HL-60 (cell line): ENCODE measurements around the gene INAVA.

Experiments
- DNase-seq, 2 experiments: peaks; one replicate each; pipeline ENCODE4 v3.0.0-alpha.2; 2010 to 2020; ENCODE audit warnings: low read depth in 1 of 2, low spot score in 1 of 2
- H3K27ac ChIP-seq: fragments of 250-450 bp; sonication (Bioruptor Pico); replicated peaks from 2 replicates; pipeline ENCODE4 v1.5.1; 2020; ENCODE audit warnings: mild to moderate bottlenecking, moderate library complexity
- H3K27me3 ChIP-seq: fragments of 250-450 bp; sonication (Bioruptor Pico); 2 replicates; pipeline ENCODE4 v1.5.1; 2021; ENCODE audit warnings: mild to moderate bottlenecking, moderate library complexity; ENCODE audit not compliant: insufficient read depth, poor library complexity, severe bottlenecking
- H3K4me3 ChIP-seq: replicated peaks from 2 replicates; pipeline ENCODE4 v1.5.1; 2011; ENCODE audit warnings: mild to moderate bottlenecking, control low read depth, low read length; ENCODE audit not compliant: insufficient read depth
- CTCF ChIP-seq: IDR thresholded peaks from one replicate; pipeline ENCODE4 v1.5.1; 2011; ENCODE audit warnings: low read length, control low read depth, inconsistent platforms; ENCODE audit not compliant: insufficient read depth
- GABPA ChIP-seq: IDR thresholded peaks from 2 replicates; pipeline ENCODE4 v1.6.1; 2012; ENCODE audit warnings: low read depth
- POLR2AphosphoS5 ChIP-seq: IDR thresholded peaks from 2 replicates; pipeline ENCODE4 v1.6.1; 2012; ENCODE audit warnings: low read depth
- SPI1 ChIP-seq: IDR thresholded peaks from 2 replicates; pipeline ENCODE4 v1.6.1; 2012; ENCODE audit warnings: low read depth, mild to moderate bottlenecking, borderline replicate concordance
- TF ChIP-seq, protein P1 (sequence below): IDR thresholded peaks from 2 replicates; pipeline ENCODE4 v1.6.1; 2012; ENCODE audit warnings: low read depth; ENCODE audit not compliant: insufficient replicate concordance

INAVA gene

GRCh38 chr1:200892546-200892945 lies 2.2 kb upstream of the INAVA start:
- DNase-seq = no peak
- H3K4me3 ChIP-seq = peak overlapping the region; percentile 70
- no peak overlapping the region for H3K27ac ChIP-seq
- no peak for TF ChIP-seq POLR2AphosphoS5
- TF ChIP-seq GABPA = no peak
- TF ChIP-seq SPI1 = no peak
- no peak for TF ChIP-seq CTCF
- TF ChIP-seq, protein P1, sequence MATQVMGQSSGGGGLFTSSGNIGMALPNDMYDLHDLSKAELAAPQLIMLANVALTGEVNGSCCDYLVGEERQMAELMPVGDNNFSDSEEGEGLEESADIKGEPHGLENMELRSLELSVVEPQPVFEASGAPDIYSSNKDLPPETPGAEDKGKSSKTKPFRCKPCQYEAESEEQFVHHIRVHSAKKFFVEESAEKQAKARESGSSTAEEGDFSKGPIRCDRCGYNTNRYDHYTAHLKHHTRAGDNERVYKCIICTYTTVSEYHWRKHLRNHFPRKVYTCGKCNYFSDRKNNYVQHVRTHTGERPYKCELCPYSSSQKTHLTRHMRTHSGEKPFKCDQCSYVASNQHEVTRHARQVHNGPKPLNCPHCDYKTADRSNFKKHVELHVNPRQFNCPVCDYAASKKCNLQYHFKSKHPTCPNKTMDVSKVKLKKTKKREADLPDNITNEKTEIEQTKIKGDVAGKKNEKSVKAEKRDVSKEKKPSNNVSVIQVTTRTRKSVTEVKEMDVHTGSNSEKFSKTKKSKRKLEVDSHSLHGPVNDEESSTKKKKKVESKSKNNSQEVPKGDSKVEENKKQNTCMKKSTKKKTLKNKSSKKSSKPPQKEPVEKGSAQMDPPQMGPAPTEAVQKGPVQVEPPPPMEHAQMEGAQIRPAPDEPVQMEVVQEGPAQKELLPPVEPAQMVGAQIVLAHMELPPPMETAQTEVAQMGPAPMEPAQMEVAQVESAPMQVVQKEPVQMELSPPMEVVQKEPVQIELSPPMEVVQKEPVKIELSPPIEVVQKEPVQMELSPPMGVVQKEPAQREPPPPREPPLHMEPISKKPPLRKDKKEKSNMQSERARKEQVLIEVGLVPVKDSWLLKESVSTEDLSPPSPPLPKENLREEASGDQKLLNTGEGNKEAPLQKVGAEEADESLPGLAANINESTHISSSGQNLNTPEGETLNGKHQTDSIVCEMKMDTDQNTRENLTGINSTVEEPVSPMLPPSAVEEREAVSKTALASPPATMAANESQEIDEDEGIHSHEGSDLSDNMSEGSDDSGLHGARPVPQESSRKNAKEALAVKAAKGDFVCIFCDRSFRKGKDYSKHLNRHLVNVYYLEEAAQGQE = no peak
- no peaks in the 10 kb centered on the region for H3K27me3 ChIP-seq

DNA sequence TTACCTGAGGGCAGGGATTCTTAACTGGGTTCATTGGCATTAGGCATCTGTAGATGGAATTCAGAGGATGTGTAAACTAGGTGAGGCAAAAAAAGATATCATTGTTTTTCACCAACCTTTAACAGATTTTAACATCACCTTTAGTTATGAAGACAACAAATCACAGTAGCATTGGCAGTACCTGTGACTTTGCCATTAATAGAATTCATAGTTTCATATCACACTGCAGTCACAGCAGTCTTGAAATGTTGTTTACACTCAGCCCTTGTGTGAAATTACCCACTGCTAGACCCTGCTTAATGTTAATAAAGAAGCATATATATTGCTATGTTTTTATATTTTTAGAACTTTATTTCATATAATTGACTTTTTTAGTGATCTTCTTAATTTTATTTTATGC lies 1.7 kb upstream of the INAVA start:
- no peak for DNase-seq
- Histone ChIP-seq H3K27me3 (no peaks in the 10 kb centered on the region), H3K4me3 (peak overlapping the region; percentile 70), H3K27ac (no peak overlapping the region)
- TF ChIP-seq, protein P1 = no peak
- TF ChIP-seq POLR2AphosphoS5 (no peak), SPI1 (no peak), CTCF (no peak), GABPA (no peak)

- TF ChIP-seq GABPA = no peak
- TF ChIP-seq SPI1 = no peak
- no peak for TF ChIP-seq POLR2AphosphoS5
- TF ChIP-seq CTCF = no peak
- TF ChIP-seq, protein P1 = no peak
- no peak overlapping the region for H3K27ac ChIP-seq
- no peak for DNase-seq
- H3K27me3 ChIP-seq = no peaks in the 10 kb centered on the region
- H3K4me3 ChIP-seq = no peak overlapping the region
Measured at GRCh38 chr1:200893411-200893901, 1.2 kb upstream of the INAVA start.
